ENCODE results near the gene KCND3. TPM values are rescaled to one million over a fixed set of nuclear protein-coding genes. Genes with fewer than 3 reads are reported as not detected.
A peak's percentile ranks its signal among the peaks of the same experiment; 100 is the strongest.

The KCND3 gene
- total and polyA plus RNA-seq, 2 donors (not counting 3 experiments of a cell fraction or from before 2014, with no cell fraction given) = 0.03 TPM; not detected in 1

DNA sequence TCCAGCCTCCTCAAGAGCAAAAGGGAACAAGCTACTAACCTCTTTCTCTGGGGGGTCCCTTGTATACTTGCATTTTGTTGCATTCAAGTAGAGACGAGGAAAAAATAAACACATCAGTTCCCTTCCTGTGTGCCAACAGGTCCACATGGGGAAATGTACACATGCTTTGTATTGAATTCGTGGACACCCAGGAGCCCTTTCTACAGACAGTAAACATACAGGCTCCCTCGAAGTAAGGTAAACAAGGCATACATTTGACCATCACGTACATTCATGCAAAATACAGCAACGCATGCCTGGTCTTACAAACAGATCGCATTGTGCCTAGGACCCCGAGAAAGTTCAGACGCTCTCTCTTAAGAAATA lies 1.1 kb downstream of the KCND3 start:
- no peaks in the 10 kb centered on the region for H3K9me1 ChIP-seq (replicated peaks; ENCODE audit: control insufficient read depth, extremely low read depth, insufficient read depth, low read length)
- POLR2A ChIA-PET = no interaction called here
- CTCF ChIA-PET = interaction anchor here (1.0 kb wide), 1 partner anchor 14 kb away, joined by 3 read pairs; no protein-coding TSS in a partner anchor
- no peak overlapping the region for H2AFZ ChIP-seq (ENCODE audit: low read depth, low read length)
- H3K4me1 ChIP-seq (ENCODE audit: control insufficient read depth, extremely low read depth, insufficient read depth, low read length) = no peaks in the 10 kb centered on the region
- no peak overlapping the region for H3K4me3 ChIP-seq (replicated peaks in 1 of 3; ENCODE audit: insufficient read depth in 1 of 3, low read depth in 1 of 3, low read length in 3 of 3)
- H3K79me2 ChIP-seq (ENCODE audit: control insufficient read depth, insufficient read depth, low read length) = no peaks in the 10 kb centered on the region
- no peaks in the 10 kb centered on the region for H3K36me3 ChIP-seq (ENCODE audit: control insufficient read depth in 2 of 2, extremely low read depth in 1 of 2, insufficient read depth in 2 of 2, low read length in 2 of 2)
- FAIRE-seq (peak; percentile 31), DNase-seq (ENCODE audit: low read depth, low spot score) (no peak)
- no peak overlapping the region for H3K27ac ChIP-seq (ENCODE audit: insufficient read depth, low read depth, low read length)
- peaks cover 43 to 48% of the 10 kb centered on the region in 2 experiments for H3K27me3 ChIP-seq (ENCODE audit: control insufficient read depth in 2 of 2, insufficient read depth in 2 of 2, low read length in 2 of 2)
- H4K20me1 ChIP-seq (replicated peaks; ENCODE audit: control insufficient read depth, extremely low read depth, insufficient read depth, low read length) = no peaks in the 10 kb centered on the region
- no TSS peak for BruUV-seq (replicated peaks)
- intact Hi-C loops (cut with micrococcal nuclease) = no loop called here
- no peak overlapping the region for H3K9ac ChIP-seq (replicated peaks; ENCODE audit: extremely low read depth, insufficient read depth, low read length)
- TF ChIP-seq FOS (IDR thresholded peaks at IDR 0.05; ENCODE audit: borderline replicate concordance, insufficient read depth, low read length) (no peak), GATA2 (IDR thresholded peaks at IDR 0.05; ENCODE audit: insufficient read depth, insufficient read length, low read depth, low read length) (no peak), JUN (IDR thresholded peaks at IDR 0.05; ENCODE audit: borderline replicate concordance, insufficient read depth, insufficient read length, low read depth) (no peak), EZH2 (IDR thresholded peaks at IDR 0.05; ENCODE audit: borderline replicate concordance, low read depth, low read length, severe bottlenecking) (no peak), POLR2AphosphoS5 (IDR thresholded peaks at IDR 0.05; ENCODE audit: insufficient read depth, low read depth, low read length) (no peak), POLR2A (IDR thresholded peaks at IDR 0.05; ENCODE audit: low read depth, low read length) (no peak)
- TF ChIP-seq, protein P1, sequence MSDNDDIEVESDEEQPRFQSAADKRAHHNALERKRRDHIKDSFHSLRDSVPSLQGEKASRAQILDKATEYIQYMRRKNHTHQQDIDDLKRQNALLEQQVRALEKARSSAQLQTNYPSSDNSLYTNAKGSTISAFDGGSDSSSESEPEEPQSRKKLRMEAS (IDR thresholded peaks at IDR 0.05; ENCODE audit: insufficient read depth, insufficient read length) = no peak
- TF ChIP-seq, protein P2, sequence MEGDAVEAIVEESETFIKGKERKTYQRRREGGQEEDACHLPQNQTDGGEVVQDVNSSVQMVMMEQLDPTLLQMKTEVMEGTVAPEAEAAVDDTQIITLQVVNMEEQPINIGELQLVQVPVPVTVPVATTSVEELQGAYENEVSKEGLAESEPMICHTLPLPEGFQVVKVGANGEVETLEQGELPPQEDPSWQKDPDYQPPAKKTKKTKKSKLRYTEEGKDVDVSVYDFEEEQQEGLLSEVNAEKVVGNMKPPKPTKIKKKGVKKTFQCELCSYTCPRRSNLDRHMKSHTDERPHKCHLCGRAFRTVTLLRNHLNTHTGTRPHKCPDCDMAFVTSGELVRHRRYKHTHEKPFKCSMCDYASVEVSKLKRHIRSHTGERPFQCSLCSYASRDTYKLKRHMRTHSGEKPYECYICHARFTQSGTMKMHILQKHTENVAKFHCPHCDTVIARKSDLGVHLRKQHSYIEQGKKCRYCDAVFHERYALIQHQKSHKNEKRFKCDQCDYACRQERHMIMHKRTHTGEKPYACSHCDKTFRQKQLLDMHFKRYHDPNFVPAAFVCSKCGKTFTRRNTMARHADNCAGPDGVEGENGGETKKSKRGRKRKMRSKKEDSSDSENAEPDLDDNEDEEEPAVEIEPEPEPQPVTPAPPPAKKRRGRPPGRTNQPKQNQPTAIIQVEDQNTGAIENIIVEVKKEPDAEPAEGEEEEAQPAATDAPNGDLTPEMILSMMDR (IDR thresholded peaks at IDR 0.05; ENCODE audit: extremely low read depth in 1 of 2, insufficient read depth in 1 of 2, low read depth in 1 of 2, low read length in 2 of 2) = no peak
- H3K9me3 ChIP-seq (replicated peaks; ENCODE audit: control insufficient read depth, insufficient read depth, low read length) = no peaks in the 10 kb centered on the region
- no peak overlapping the region for H3K4me2 ChIP-seq (ENCODE audit: insufficient read depth, low read length)
- dilution Hi-C loops (cut with MboI; ENCODE audit: extremely low pct_ligation_motif_present, low sequenced_read_pairs) = no loop called here

All from endothelial cell of umbilical vein (primary cell).